HAP-1 (cell line): ENCODE measurements around the gene POLR1A.

Source experiments
- DNase-seq, 2 experiments: peaks; one replicate each; pipeline ENCODE4 v3.0.0-alpha.2; 2016 to 2020; ENCODE audit warnings: low spot score in 2 of 2
- H3K27me3 ChIP-seq: fragments of 250-450 bp; sonication (Bioruptor Pico); 2 replicates; pipeline ENCODE4 v1.5.1; 2020; ENCODE audit warnings: low read depth, mild to moderate bottlenecking, moderate library complexity
- H3K36me3 ChIP-seq: fragments of 250-450 bp; sonication (Bioruptor Pico); replicated peaks from 2 replicates; pipeline ENCODE4 v1.5.1; 2020; ENCODE audit warnings: mild to moderate bottlenecking
- H3K4me1 ChIP-seq: fragments of 250-450 bp; sonication (Bioruptor Pico); 2 replicates; pipeline ENCODE4 v1.5.1; 2020; ENCODE audit warnings: mild to moderate bottlenecking
- H3K4me3 ChIP-seq: fragments of 250-450 bp; sonication (Bioruptor Pico); 2 replicates; pipeline ENCODE4 v1.5.1; 2020; ENCODE audit warnings: mild to moderate bottlenecking, moderate library complexity
- H3K9me3 ChIP-seq: fragments of 250-450 bp; sonication (Bioruptor Pico); 2 replicates; pipeline ENCODE4 v1.5.1; 2020; ENCODE audit warnings: mild to moderate bottlenecking, moderate library complexity
- in situ Hi-C: fragments of 300-500 bp; cut with MboI; formaldehyde crosslinking; loops from 3 replicates; pipeline ENCODE4 v1.14.3; 2020; ENCODE audit warnings: low sequenced_read_pairs, inconsistent platforms, mixed read lengths

POLR1A gene

GRCh38 chr2:86105252-86105968, at the start of gene POLR1A:
Gene POLR1A, minus strand, starts transcription at chr2:86105886. Its CDS starts 110 bp downstream, at chr2:86105776.
- peaks cover 56% of the 10 kb centered on the region for H3K36me3 ChIP-seq
- in situ Hi-C loops, result no loop called here

GRCh38 chr2:86150502-86150901, 44.8 kb upstream of the POLR1A start:
- H3K4me3 ChIP-seq, result no peak overlapping the region
- H3K36me3 ChIP-seq, result peaks cover 73% of the 10 kb centered on the region
- DNase-seq, result no peak
- H3K27me3 ChIP-seq, result no peaks in the 10 kb centered on the region
- peaks cover 13% of the 10 kb centered on the region for H3K4me1 ChIP-seq
- in situ Hi-C loops, result no loop called here
- H3K9me3 ChIP-seq, result no peaks in the 10 kb centered on the region

More at GRCh38 chr2:86105252-86105968, at the start of gene POLR1A:
- H3K4me1 ChIP-seq, result peaks cover 7% of the 10 kb centered on the region
- peak within 1 kb of the TSS; percentile 77 for H3K4me3 ChIP-seq
- peak; percentile 89 to 93 for DNase-seq
- no peaks in the 10 kb centered on the region for H3K27me3 ChIP-seq
- H3K9me3 ChIP-seq, result no peaks in the 10 kb centered on the region

GRCh38 chr2:86147793-86148192, 42.1 kb upstream of the POLR1A start:
- peaks cover 85% of the 10 kb centered on the region for H3K36me3 ChIP-seq
- DNase-seq, result no peak

GRCh38 chr2:86143926-86144685, 38.4 kb upstream of the POLR1A start:
- DNase-seq, result no peak
- no peaks in the 10 kb centered on the region for H3K9me3 ChIP-seq
- H3K27me3 ChIP-seq, result no peaks in the 10 kb centered on the region
- H3K4me3 ChIP-seq, result no peak overlapping the region
- in situ Hi-C loops, result no loop called here
- H3K36me3 ChIP-seq, result peaks cover 92% of the 10 kb centered on the region
- H3K4me1 ChIP-seq, result no peaks in the 10 kb centered on the region

More at GRCh38 chr2:86147793-86148192, 42.1 kb upstream of the POLR1A start:
- no peak overlapping the region for H3K4me3 ChIP-seq
- H3K27me3 ChIP-seq, result no peaks in the 10 kb centered on the region
- in situ Hi-C loops, result no loop called here
- no peaks in the 10 kb centered on the region for H3K9me3 ChIP-seq
- H3K4me1 ChIP-seq, result peaks cover 2% of the 10 kb centered on the region

- in situ Hi-C loops, result no loop called here
Observed at GRCh38 chr2:86143307-86143706, 37.6 kb upstream of the POLR1A start.

GRCh38 chr2:86142436-86143257, 37.0 kb upstream of the POLR1A start:
- in situ Hi-C loops, result no loop called here
- no peaks in the 10 kb centered on the region for H3K27me3 ChIP-seq
- H3K36me3 ChIP-seq, result peaks cover 92% of the 10 kb centered on the region
- no peaks in the 10 kb centered on the region for H3K9me3 ChIP-seq
- no peak overlapping the region for H3K4me3 ChIP-seq
- DNase-seq, result no peak
- no peaks in the 10 kb centered on the region for H3K4me1 ChIP-seq

More at GRCh38 chr2:86143307-86143706, 37.6 kb upstream of the POLR1A start:
- Histone ChIP-seq H3K4me3 (no peak overlapping the region), H3K9me3 (no peaks in the 10 kb centered on the region), H3K27me3 (no peaks in the 10 kb centered on the region), H3K4me1 (no peaks in the 10 kb centered on the region), H3K36me3 (peaks cover 92% of the 10 kb centered on the region)
- no peak for DNase-seq

- DNase-seq, result no peak
- Histone ChIP-seq H3K4me1 (no peaks in the 10 kb centered on the region), H3K4me3 (no peak overlapping the region), H3K27me3 (no peaks in the 10 kb centered on the region), H3K9me3 (no peaks in the 10 kb centered on the region), H3K36me3 (peaks cover 92% of the 10 kb centered on the region)
- in situ Hi-C loops, result no loop called here
Observed at GRCh38 chr2:86140969-86141392, 35.3 kb upstream of the POLR1A start.

- Histone ChIP-seq H3K9me3 (no peaks in the 10 kb centered on the region), H3K4me3 (no peak overlapping the region), H3K27me3 (no peaks in the 10 kb centered on the region), H3K36me3 (peaks cover 94% of the 10 kb centered on the region), H3K4me1 (no peaks in the 10 kb centered on the region)
- no peak for DNase-seq
- in situ Hi-C loops, result loop anchor here (10.0 kb wide), 1 partner anchor 505 kb away; no protein-coding TSS in a partner anchor
Observed at GRCh38 chr2:86139981-86140380, 34.3 kb upstream of the POLR1A start.

GRCh38 chr2:86138736-86139625, 33.3 kb upstream of the POLR1A start:
- Histone ChIP-seq H3K27me3 (no peaks in the 10 kb centered on the region), H3K9me3 (no peaks in the 10 kb centered on the region), H3K36me3 (peaks cover 94% of the 10 kb centered on the region), H3K4me3 (no peak overlapping the region), H3K4me1 (no peaks in the 10 kb centered on the region)
- in situ Hi-C loops, result loop anchor here (10.0 kb wide), 1 partner anchor 504 kb away; no protein-coding TSS in a partner anchor
- no peak for DNase-seq

GRCh38 chr2:86136141-86136540, 30.5 kb upstream of the POLR1A start:
- H3K4me1 ChIP-seq, result no peaks in the 10 kb centered on the region
- in situ Hi-C loops, result loop anchor here (10.0 kb wide), 1 partner anchor 501 kb away; no protein-coding TSS in a partner anchor
- no peaks in the 10 kb centered on the region for H3K27me3 ChIP-seq
- H3K4me3 ChIP-seq, result no peak overlapping the region
- H3K36me3 ChIP-seq, result peaks cover 98% of the 10 kb centered on the region
- H3K9me3 ChIP-seq, result no peaks in the 10 kb centered on the region
- DNase-seq, result no peak

- H3K9me3 ChIP-seq, result no peaks in the 10 kb centered on the region
- in situ Hi-C loops, result loop anchor here (10.0 kb wide), 1 partner anchor 501 kb away; no protein-coding TSS in a partner anchor
- no peaks in the 10 kb centered on the region for H3K4me1 ChIP-seq
- no peak overlapping the region for H3K4me3 ChIP-seq
- no peak for DNase-seq
- H3K27me3 ChIP-seq, result no peaks in the 10 kb centered on the region
- H3K36me3 ChIP-seq, result peaks cover 100% of the 10 kb centered on the region
Observed at GRCh38 chr2:86135653-86136052, 30.0 kb upstream of the POLR1A start.

GRCh38 chr2:86134709-86135108, 29.0 kb upstream of the POLR1A start:
- Histone ChIP-seq H3K4me1 (no peaks in the 10 kb centered on the region), H3K27me3 (no peaks in the 10 kb centered on the region), H3K4me3 (no peak overlapping the region), H3K36me3 (peaks cover 100% of the 10 kb centered on the region), H3K9me3 (no peaks in the 10 kb centered on the region)
- DNase-seq, result no peak
- in situ Hi-C loops, result loop anchor here (10.0 kb wide), 1 partner anchor 500 kb away; no protein-coding TSS in a partner anchor
